Upper lobe of left lung (tissue), 4 donors: ENCODE results near the gene VPS36.

ENCODE experiments used
- POLR2AphosphoS5 ChIP-seq, 2 donors: sonication (generic); formaldehyde crosslinking; IDR thresholded peaks; one replicate each; pipeline ENCODE4 v1.5.1; 2017; ENCODE audit warnings: antibody characterized with exemption in 2 of 2
- TF ChIP-seq, protein P1 (sequence below), 6 experiments: fragments of 450-650 bp in 4 of 6; fragments of 200-600 bp in 2 of 6; sonication (generic) in 2 of 6; IDR thresholded peaks; one replicate each; pipeline ENCODE4 v1.5.1; 2016 to 2019; ENCODE audit warnings: antibody characterized with exemption in 6 of 6

- TF ChIP-seq, protein P1, sequence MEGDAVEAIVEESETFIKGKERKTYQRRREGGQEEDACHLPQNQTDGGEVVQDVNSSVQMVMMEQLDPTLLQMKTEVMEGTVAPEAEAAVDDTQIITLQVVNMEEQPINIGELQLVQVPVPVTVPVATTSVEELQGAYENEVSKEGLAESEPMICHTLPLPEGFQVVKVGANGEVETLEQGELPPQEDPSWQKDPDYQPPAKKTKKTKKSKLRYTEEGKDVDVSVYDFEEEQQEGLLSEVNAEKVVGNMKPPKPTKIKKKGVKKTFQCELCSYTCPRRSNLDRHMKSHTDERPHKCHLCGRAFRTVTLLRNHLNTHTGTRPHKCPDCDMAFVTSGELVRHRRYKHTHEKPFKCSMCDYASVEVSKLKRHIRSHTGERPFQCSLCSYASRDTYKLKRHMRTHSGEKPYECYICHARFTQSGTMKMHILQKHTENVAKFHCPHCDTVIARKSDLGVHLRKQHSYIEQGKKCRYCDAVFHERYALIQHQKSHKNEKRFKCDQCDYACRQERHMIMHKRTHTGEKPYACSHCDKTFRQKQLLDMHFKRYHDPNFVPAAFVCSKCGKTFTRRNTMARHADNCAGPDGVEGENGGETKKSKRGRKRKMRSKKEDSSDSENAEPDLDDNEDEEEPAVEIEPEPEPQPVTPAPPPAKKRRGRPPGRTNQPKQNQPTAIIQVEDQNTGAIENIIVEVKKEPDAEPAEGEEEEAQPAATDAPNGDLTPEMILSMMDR (IDR thresholded peaks at IDR 0.05), result no peak
- no peak for TF ChIP-seq POLR2AphosphoS5 (IDR thresholded peaks at IDR 0.05)
Measured at GRCh38 chr13:52452470-52452869, 2.0 kb upstream of the VPS36 start.
